ENCODE measurements around the gene SRRM1.

DNA sequence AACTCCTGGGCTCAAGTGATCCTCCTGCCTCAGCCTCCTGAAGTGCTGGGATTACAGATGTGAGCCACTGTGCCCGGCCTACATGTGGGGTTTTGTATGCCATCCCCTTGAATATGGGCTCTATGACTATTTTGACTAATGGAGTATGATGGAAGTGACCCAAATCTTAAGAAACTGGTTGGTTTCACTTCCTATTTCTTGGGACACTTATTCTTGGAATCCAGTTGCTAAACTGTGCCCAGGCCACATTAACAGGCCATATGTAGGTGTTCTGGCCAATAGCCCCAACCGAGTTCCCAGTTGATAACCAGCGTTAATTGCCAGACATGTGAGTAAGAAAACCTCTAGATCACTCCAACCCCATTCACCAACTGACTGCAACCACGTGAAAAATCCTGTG, 65.8 kb downstream of the SRRM1 start:
- TF ChIP-seq CTCF (IDR thresholded peaks at IDR 0.05; ENCODE audit: poor library complexity) (no peak), EZH2 (IDR thresholded peaks at IDR 0.05; ENCODE audit: borderline replicate concordance) (no peak), EZH2phosphoT487 (IDR thresholded peaks at IDR 0.05; ENCODE audit: low read depth, severe bottlenecking, unreplicated experiment) (no peak)
